GM18519 (cell line): Measurements from ENCODE around the gene NTN1.

Source experiments
- ATAC-seq: cut with Tn5 transposase; IDR thresholded peaks from one replicate; pipeline ENCODE4 v1.9.1; 2021; ENCODE audit warnings: mild to moderate bottlenecking, moderate library complexity; ENCODE audit not compliant: unreplicated experiment, low FRiP score

NTN1 gene

GRCh38 chr17:9116861-9117568 lies 95.7 kb downstream of the NTN1 start:
- no peak for ATAC-seq

- ATAC-seq: no peak
Measured at GRCh38 chr17:9120471-9120870, 99.2 kb downstream of the NTN1 start.

- ATAC-seq: no peak
Measured at GRCh38 chr17:9121186-9121820, 100.0 kb downstream of the NTN1 start.

GRCh38 chr17:9123594-9124553 lies 102.6 kb downstream of the NTN1 start:
- ATAC-seq: no peak

GRCh38 chr17:9124554-9124935 lies 103.2 kb downstream of the NTN1 start:
- ATAC-seq: no peak

- no peak for ATAC-seq
Measured at GRCh38 chr17:9125722-9126121, 104.4 kb downstream of the NTN1 start.

GRCh38 chr17:9127340-9127739 lies 106.0 kb downstream of the NTN1 start:
- ATAC-seq: no peak

- ATAC-seq: no peak
Measured at GRCh38 chr17:9131371-9131770, 110.1 kb downstream of the NTN1 start.

- ATAC-seq: no peak
Measured at GRCh38 chr17:9132291-9132690, 111.0 kb downstream of the NTN1 start.

- no peak for ATAC-seq
Measured at GRCh38 chr17:9132944-9133610, 111.8 kb downstream of the NTN1 start.

GRCh38 chr17:9138161-9138717 lies 116.9 kb downstream of the NTN1 start:
- no peak for ATAC-seq

GRCh38 chr17:9139695-9140094 lies 118.4 kb downstream of the NTN1 start:
- no peak for ATAC-seq

GRCh38 chr17:9140550-9141424 lies 119.5 kb downstream of the NTN1 start:
- no peak for ATAC-seq

GRCh38 chr17:9141425-9141753 lies 120.1 kb downstream of the NTN1 start:
- no peak for ATAC-seq

- ATAC-seq: no peak
Measured at GRCh38 chr17:9142772-9143494, 121.6 kb downstream of the NTN1 start.

GRCh38 chr17:9144502-9145249 lies 123.4 kb downstream of the NTN1 start:
- ATAC-seq: no peak

GRCh38 chr17:9146064-9146463 lies 124.8 kb downstream of the NTN1 start:
- no peak for ATAC-seq

GRCh38 chr17:9148905-9149525 lies 127.7 kb downstream of the NTN1 start:
- ATAC-seq: no peak
